Fibroblast of lung (primary cell): Measurements from ENCODE around the gene PEPD. TPM values are rescaled to one million over a fixed set of nuclear protein-coding genes. Genes with fewer than 3 reads are reported as not detected.

Experiments used
- DNase-seq, 2 donors: peaks; one replicate each; pipeline versions ENCODE4 v3.0.0 to v3.0.0-alpha.2; 2010; ENCODE audit warnings: low read depth in 2 of 2
- H2AFZ ChIP-seq: 2 replicates; pipeline ENCODE4 v1.5.1; 2012; ENCODE audit warnings: low read length, control low read depth, inconsistent platforms
- H3K27ac ChIP-seq: 2 replicates; pipeline ENCODE4 v1.5.1; 2011; ENCODE audit warnings: low read length, control low read depth; ENCODE audit not compliant: insufficient read depth
- H3K27me3 ChIP-seq: 2 replicates; pipeline ENCODE4 v1.5.1; 2011; ENCODE audit warnings: mild to moderate bottlenecking, low read length; ENCODE audit not compliant: control insufficient read depth, insufficient read depth
- H3K36me3 ChIP-seq: 2 replicates; pipeline ENCODE4 v1.5.1; 2011; ENCODE audit warnings: low read length; ENCODE audit not compliant: control insufficient read depth, insufficient read depth
- H3K4me1 ChIP-seq: 2 replicates; pipeline ENCODE4 v1.5.1; 2011; ENCODE audit warnings: low read length; ENCODE audit not compliant: control insufficient read depth, insufficient read depth; ENCODE audit errors: extremely low read depth
- H3K4me2 ChIP-seq: 2 replicates; pipeline ENCODE4 v1.5.1; 2011; ENCODE audit warnings: low read length, control low read depth; ENCODE audit not compliant: insufficient read depth; ENCODE audit errors: extremely low read depth
- H3K4me3 ChIP-seq, 4 experiments: fragments of 200-600 bp in 1 of 4; sonication (generic) in 1 of 4; replicated peaks in 1 of 4; 2 replicates each; pipeline ENCODE4 v1.5.1; 2011 to 2016; ENCODE audit warnings: low read length in 4 of 4, low read depth in 3 of 4, mild to moderate bottlenecking in 3 of 4, control low read depth in 2 of 4, inconsistent platforms in 1 of 4, mixed read lengths in 1 of 4; ENCODE audit not compliant: insufficient read depth in 1 of 4; ENCODE audit errors: control extremely low read depth in 1 of 4
- H3K79me2 ChIP-seq: 2 replicates; pipeline ENCODE4 v1.5.1; 2012; ENCODE audit warnings: mild to moderate bottlenecking, low read length, inconsistent platforms; ENCODE audit not compliant: control insufficient read depth, insufficient read depth
- H3K9ac ChIP-seq: 2 replicates; pipeline ENCODE4 v1.5.1; 2011; ENCODE audit warnings: mild to moderate bottlenecking, low read length, control low read depth; ENCODE audit not compliant: insufficient read depth
- H3K9me3 ChIP-seq: 2 replicates; pipeline ENCODE4 v1.5.1; 2012; ENCODE audit warnings: low read depth, low read length; ENCODE audit not compliant: control insufficient read depth, insufficient read depth
- H4K20me1 ChIP-seq: 2 replicates; pipeline ENCODE4 v1.5.1; 2011; ENCODE audit warnings: low read length; ENCODE audit not compliant: control insufficient read depth, insufficient read depth; ENCODE audit errors: extremely low read depth
- EZH2 ChIP-seq: IDR thresholded peaks from 2 replicates; pipeline ENCODE4 v1.5.1; 2012; ENCODE audit warnings: low read length, control low read depth, mild to moderate bottlenecking; ENCODE audit errors: missing control alignments
- polyA plus RNA-seq, 2 donors: library from polyadenylated mRNA; depleted of rRNA in 1 of 2; stranded (reverse) in 1 of 2; unstranded in 1 of 2; fragments of >200 nt; gene quantifications; 2 replicates each; pipeline ENCODE4 v1.2.1, GENCODE V29; 2011 to 2012; ENCODE audit warnings: missing spikeins in 1 of 2
- total RNA-seq: library from RNA; depleted of rRNA; stranded (reverse); fragments of >200 nt; gene quantifications from 2 replicates; pipeline ENCODE4 v1.2.1, GENCODE V29; 2014
- TF ChIP-seq, protein P1 (sequence below), 2 donors: IDR thresholded peaks in 1 of 2; conservative IDR thresholded peaks in 1 of 2; 1 replicate in 1 of 2; 2 replicates in 1 of 2; pipeline ENCODE4 v1.5.1; 2011 to 2012; ENCODE audit warnings: low read length in 2 of 2, control low read depth in 1 of 2, inconsistent platforms in 1 of 2, low read depth in 1 of 2, mild to moderate bottlenecking in 1 of 2

The PEPD gene
- total and polyA plus RNA-seq, 2 donors (not counting 1 experiment from before 2014, with no cell fraction given), result 59.8 to 81.9 TPM

DNA sequence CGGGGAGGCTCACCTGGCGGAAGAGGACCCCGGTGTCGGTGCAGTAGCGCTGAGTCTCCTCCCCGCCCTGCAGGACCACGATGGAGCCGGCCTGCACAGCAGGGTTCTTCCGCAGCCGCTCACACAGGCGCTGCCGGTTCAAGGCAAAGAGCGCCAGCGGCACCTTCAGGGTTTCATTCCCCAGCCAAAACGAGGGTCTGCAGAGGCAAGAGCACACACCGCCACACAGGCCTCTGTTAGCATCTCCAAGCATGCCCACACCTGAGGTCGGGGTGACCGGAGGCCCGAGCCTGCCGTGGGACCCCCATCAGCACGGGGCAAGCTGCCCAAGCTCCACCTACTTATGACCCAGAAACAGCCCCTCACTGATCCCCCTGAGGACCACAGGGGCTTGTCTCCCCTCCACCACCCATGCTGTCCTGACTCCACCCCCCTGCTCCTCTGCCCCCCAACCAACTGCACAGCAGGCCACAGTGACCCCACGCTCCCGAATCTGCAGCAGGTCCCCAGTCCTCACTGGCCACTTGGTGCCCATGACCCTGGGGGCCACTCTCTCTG, 8.9 kb downstream of the PEPD start:
- Histone ChIP-seq H3K4me2 (no peak overlapping the region), H3K79me2 (no peaks in the 10 kb centered on the region), H3K9ac (no peak overlapping the region), H3K4me1 (no peaks in the 10 kb centered on the region), H3K4me3 (no peak overlapping the region), H2AFZ (no peak overlapping the region), H3K9me3 (no peaks in the 10 kb centered on the region), H3K36me3 (peaks cover 2% of the 10 kb centered on the region), H3K27ac (no peak overlapping the region), H3K27me3 (no peaks in the 10 kb centered on the region), H4K20me1 (no peaks in the 10 kb centered on the region)
- TF ChIP-seq, protein P1, sequence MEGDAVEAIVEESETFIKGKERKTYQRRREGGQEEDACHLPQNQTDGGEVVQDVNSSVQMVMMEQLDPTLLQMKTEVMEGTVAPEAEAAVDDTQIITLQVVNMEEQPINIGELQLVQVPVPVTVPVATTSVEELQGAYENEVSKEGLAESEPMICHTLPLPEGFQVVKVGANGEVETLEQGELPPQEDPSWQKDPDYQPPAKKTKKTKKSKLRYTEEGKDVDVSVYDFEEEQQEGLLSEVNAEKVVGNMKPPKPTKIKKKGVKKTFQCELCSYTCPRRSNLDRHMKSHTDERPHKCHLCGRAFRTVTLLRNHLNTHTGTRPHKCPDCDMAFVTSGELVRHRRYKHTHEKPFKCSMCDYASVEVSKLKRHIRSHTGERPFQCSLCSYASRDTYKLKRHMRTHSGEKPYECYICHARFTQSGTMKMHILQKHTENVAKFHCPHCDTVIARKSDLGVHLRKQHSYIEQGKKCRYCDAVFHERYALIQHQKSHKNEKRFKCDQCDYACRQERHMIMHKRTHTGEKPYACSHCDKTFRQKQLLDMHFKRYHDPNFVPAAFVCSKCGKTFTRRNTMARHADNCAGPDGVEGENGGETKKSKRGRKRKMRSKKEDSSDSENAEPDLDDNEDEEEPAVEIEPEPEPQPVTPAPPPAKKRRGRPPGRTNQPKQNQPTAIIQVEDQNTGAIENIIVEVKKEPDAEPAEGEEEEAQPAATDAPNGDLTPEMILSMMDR (conservative IDR thresholded peaks at IDR 0.05 in 1 of 2, IDR thresholded peaks at IDR 0.05 in 1 of 2; ENCODE audit: low read depth in 1 of 2, low read length in 2 of 2), result no peak
- no peak for TF ChIP-seq EZH2
- DNase-seq, result no peak

DNA sequence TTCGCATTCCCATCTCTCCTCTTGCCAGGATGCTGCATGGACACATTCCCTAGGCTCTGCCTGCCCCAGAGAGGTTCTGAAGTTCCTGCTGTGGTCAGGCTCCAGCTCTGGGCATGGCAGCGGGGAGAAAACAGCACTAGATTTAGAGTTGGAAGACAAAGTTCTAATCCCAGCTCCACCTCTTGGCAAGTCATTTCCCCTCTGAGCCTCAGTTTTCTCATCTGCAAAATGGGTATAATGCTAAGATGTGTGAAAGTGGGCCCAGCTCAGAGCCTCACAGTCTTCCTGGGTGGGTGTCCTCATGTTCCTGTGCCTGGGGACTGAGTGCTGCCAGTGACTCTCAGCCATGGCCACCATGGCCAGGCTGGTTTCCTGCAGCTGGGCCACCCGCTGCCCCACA, 9.6 kb downstream of the PEPD start:
- Histone ChIP-seq H3K4me3 (no peak overlapping the region), H3K9me3 (no peaks in the 10 kb centered on the region), H3K79me2 (no peaks in the 10 kb centered on the region), H4K20me1 (no peaks in the 10 kb centered on the region), H3K36me3 (peaks cover 2% of the 10 kb centered on the region), H3K4me2 (no peak overlapping the region), H3K27ac (no peak overlapping the region), H3K4me1 (no peaks in the 10 kb centered on the region), H3K9ac (no peak overlapping the region), H2AFZ (no peak overlapping the region), H3K27me3 (no peaks in the 10 kb centered on the region)
- no peak for TF ChIP-seq EZH2
- TF ChIP-seq, protein P1 (conservative IDR thresholded peaks at IDR 0.05 in 1 of 2, IDR thresholded peaks at IDR 0.05 in 1 of 2; ENCODE audit: low read depth in 1 of 2, low read length in 2 of 2), result no peak
- DNase-seq, result no peak

DNA sequence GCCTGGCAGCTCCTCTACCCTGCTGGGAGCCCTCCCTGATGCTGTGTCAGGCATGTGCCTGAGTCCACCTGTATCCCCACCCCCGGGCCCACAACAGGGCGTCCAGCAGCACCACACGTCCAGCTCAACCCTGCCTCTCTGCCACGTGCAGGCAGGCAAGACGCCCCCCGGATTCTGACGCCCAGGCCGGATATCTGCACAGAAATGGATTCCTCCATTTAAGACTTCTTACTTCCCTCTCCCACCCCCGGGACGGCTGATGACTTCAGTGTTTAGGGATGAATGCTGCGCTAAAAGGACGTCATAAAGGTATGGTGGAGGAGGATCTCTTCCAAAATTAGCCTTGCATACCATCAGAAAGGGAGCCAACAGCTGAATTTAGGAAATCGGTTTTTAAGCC, 10.2 kb downstream of the PEPD start:
- Histone ChIP-seq H3K27ac (no peak overlapping the region), H4K20me1 (no peaks in the 10 kb centered on the region), H2AFZ (no peak overlapping the region), H3K4me2 (no peak overlapping the region), H3K4me3 (no peak overlapping the region), H3K36me3 (peaks cover 2% of the 10 kb centered on the region), H3K9me3 (no peaks in the 10 kb centered on the region), H3K79me2 (no peaks in the 10 kb centered on the region), H3K4me1 (no peaks in the 10 kb centered on the region), H3K27me3 (no peaks in the 10 kb centered on the region), H3K9ac (no peak overlapping the region)
- no peak for DNase-seq
- no peak for TF ChIP-seq EZH2
- TF ChIP-seq, protein P1 (conservative IDR thresholded peaks at IDR 0.05 in 1 of 2, IDR thresholded peaks at IDR 0.05 in 1 of 2; ENCODE audit: low read depth in 1 of 2, low read length in 2 of 2), result no peak
